ENCODE results near the gene TOGARAM1. TPM values are rescaled to one million over a fixed set of nuclear protein-coding genes. Genes with fewer than 3 reads are reported as not detected.

TOGARAM1 gene
- total RNA-seq, 1 donor from 2014 or later: 42.3 TPM

- Histone ChIP-seq H3K4me3 (ENCODE audit: low read length in 3 of 3) (peak overlapping the region; percentile 73 to 96 (median 83)), H3K36me3 (ENCODE audit: control insufficient read depth in 3 of 3, insufficient read depth in 3 of 3, low read length in 3 of 3) (peaks cover 0 to 2% (median 0%) of the 10 kb centered on the region in 3 donors), H3K27ac (ENCODE audit: low read depth, low read length) (peak overlapping the region; percentile 77), H3K9ac (ENCODE audit: low read depth in 1 of 3, low read length in 3 of 3) (peak overlapping the region; percentile 68 to 96 (median 89)), H3K27me3 (ENCODE audit: control insufficient read depth in 3 of 3, insufficient read depth in 3 of 3, low read length in 3 of 3) (no peaks in the 10 kb centered on the region), H3K9me3 (ENCODE audit: control insufficient read depth in 3 of 3, low read length in 3 of 3) (no peaks in the 10 kb centered on the region), H3K4me1 (ENCODE audit: control insufficient read depth in 3 of 3, insufficient read depth in 3 of 3, low read length in 3 of 3) (peaks cover 20 to 31% (median 26%) of the 10 kb centered on the region in 3 donors)
Observed at GRCh38 chr14:44962334-44963043, 499 bp downstream of the TOGARAM1 start.

GRCh38 chr14:44963044-44963528, 1.1 kb downstream of the TOGARAM1 start:
- peak overlapping the region; percentile 73 to 96 (median 83) for H3K4me3 ChIP-seq (ENCODE audit: low read length in 3 of 3)
- H3K9me3 ChIP-seq (ENCODE audit: control insufficient read depth in 3 of 3, low read length in 3 of 3): no peaks in the 10 kb centered on the region
- peak overlapping the region; percentile 68 to 96 (median 89) for H3K9ac ChIP-seq (ENCODE audit: low read depth in 1 of 3, low read length in 3 of 3)
- peaks cover 0 to 2% (median 0%) of the 10 kb centered on the region in 3 donors for H3K36me3 ChIP-seq (ENCODE audit: control insufficient read depth in 3 of 3, insufficient read depth in 3 of 3, low read length in 3 of 3)
- no peaks in the 10 kb centered on the region for H3K27me3 ChIP-seq (ENCODE audit: control insufficient read depth in 3 of 3, insufficient read depth in 3 of 3, low read length in 3 of 3)
- H3K27ac ChIP-seq (ENCODE audit: low read depth, low read length): peak overlapping the region; percentile 77
- peaks cover 23 to 32% (median 26%) of the 10 kb centered on the region in 3 donors for H3K4me1 ChIP-seq (ENCODE audit: control insufficient read depth in 3 of 3, insufficient read depth in 3 of 3, low read length in 3 of 3)

GRCh38 chr14:44963775-44964380, 1.9 kb downstream of the TOGARAM1 start:
- peak overlapping the region; percentile 73 to 96 (median 83) for H3K4me3 ChIP-seq (ENCODE audit: low read length in 3 of 3)
- peaks cover 0 to 3% (median 2%) of the 10 kb centered on the region in 3 donors for H3K36me3 ChIP-seq (ENCODE audit: control insufficient read depth in 3 of 3, insufficient read depth in 3 of 3, low read length in 3 of 3)
- H3K9me3 ChIP-seq (ENCODE audit: control insufficient read depth in 3 of 3, low read length in 3 of 3): no peaks in the 10 kb centered on the region
- peaks cover 23 to 36% (median 26%) of the 10 kb centered on the region in 3 donors for H3K4me1 ChIP-seq (ENCODE audit: control insufficient read depth in 3 of 3, insufficient read depth in 3 of 3, low read length in 3 of 3)
- peak overlapping the region; percentile 11 for H3K27ac ChIP-seq (ENCODE audit: low read depth, low read length)
- no peaks in the 10 kb centered on the region for H3K27me3 ChIP-seq (ENCODE audit: control insufficient read depth in 3 of 3, insufficient read depth in 3 of 3, low read length in 3 of 3)
- H3K9ac ChIP-seq (ENCODE audit: low read depth in 1 of 3, low read length in 3 of 3): peak overlapping the region; percentile 68 to 96 (median 89)

- peak overlapping the region; percentile 33 to 55 (median 37) for H3K4me3 ChIP-seq (ENCODE audit: low read length in 3 of 3)
Observed at GRCh38 chr14:44966601-44967336, 4.8 kb downstream of the TOGARAM1 start.

GRCh38 chr14:44968714-44969113, 6.7 kb downstream of the TOGARAM1 start:
- Histone ChIP-seq H3K4me3 (ENCODE audit: low read length in 3 of 3) (peak overlapping the region in 1 of 3 donors; percentile 26), H3K9me3 (ENCODE audit: control insufficient read depth in 3 of 3, low read length in 3 of 3) (no peaks in the 10 kb centered on the region), H3K27me3 (ENCODE audit: control insufficient read depth in 3 of 3, insufficient read depth in 3 of 3, low read length in 3 of 3) (no peaks in the 10 kb centered on the region), H3K9ac (ENCODE audit: low read depth in 1 of 3, low read length in 3 of 3) (no peak overlapping the region), H3K4me1 (ENCODE audit: control insufficient read depth in 3 of 3, insufficient read depth in 3 of 3, low read length in 3 of 3) (peaks cover 11 to 19% (median 15%) of the 10 kb centered on the region in 3 donors), H3K27ac (ENCODE audit: low read depth, low read length) (no peak overlapping the region), H3K36me3 (ENCODE audit: control insufficient read depth in 3 of 3, insufficient read depth in 3 of 3, low read length in 3 of 3) (peaks cover 0 to 3% (median 0%) of the 10 kb centered on the region in 3 donors)

More at GRCh38 chr14:44966601-44967336, 4.8 kb downstream of the TOGARAM1 start:
- H3K9ac ChIP-seq (ENCODE audit: low read depth in 1 of 3, low read length in 3 of 3): peak overlapping the region in 1 of 3 donors; percentile 24
- no peaks in the 10 kb centered on the region for H3K9me3 ChIP-seq (ENCODE audit: control insufficient read depth in 3 of 3, low read length in 3 of 3)
- H3K4me1 ChIP-seq (ENCODE audit: control insufficient read depth in 3 of 3, insufficient read depth in 3 of 3, low read length in 3 of 3): peaks cover 20 to 29% (median 23%) of the 10 kb centered on the region in 3 donors
- H3K27me3 ChIP-seq (ENCODE audit: control insufficient read depth in 3 of 3, insufficient read depth in 3 of 3, low read length in 3 of 3): no peaks in the 10 kb centered on the region
- H3K36me3 ChIP-seq (ENCODE audit: control insufficient read depth in 3 of 3, insufficient read depth in 3 of 3, low read length in 3 of 3): peaks cover 0 to 3% (median 0%) of the 10 kb centered on the region in 3 donors
- H3K27ac ChIP-seq (ENCODE audit: low read depth, low read length): no peak overlapping the region

- Histone ChIP-seq H3K36me3 (ENCODE audit: control insufficient read depth in 3 of 3, insufficient read depth in 3 of 3, low read length in 3 of 3) (peaks cover 0 to 3% (median 0%) of the 10 kb centered on the region in 3 donors), H3K27me3 (ENCODE audit: control insufficient read depth in 3 of 3, insufficient read depth in 3 of 3, low read length in 3 of 3) (no peaks in the 10 kb centered on the region), H3K27ac (ENCODE audit: low read depth, low read length) (no peak overlapping the region), H3K9ac (ENCODE audit: low read depth in 1 of 3, low read length in 3 of 3) (no peak overlapping the region), H3K9me3 (ENCODE audit: control insufficient read depth in 3 of 3, low read length in 3 of 3) (no peaks in the 10 kb centered on the region), H3K4me1 (ENCODE audit: control insufficient read depth in 3 of 3, insufficient read depth in 3 of 3, low read length in 3 of 3) (peaks cover 4 to 9% (median 7%) of the 10 kb centered on the region in 3 donors), H3K4me3 (ENCODE audit: low read length in 3 of 3) (no peak overlapping the region)
Observed at GRCh38 chr14:44970907-44971306, 8.9 kb downstream of the TOGARAM1 start.

- peaks cover 4 to 9% (median 7%) of the 10 kb centered on the region in 3 donors for H3K4me1 ChIP-seq (ENCODE audit: control insufficient read depth in 3 of 3, insufficient read depth in 3 of 3, low read length in 3 of 3)
- no peaks in the 10 kb centered on the region for H3K9me3 ChIP-seq (ENCODE audit: control insufficient read depth in 3 of 3, low read length in 3 of 3)
- H3K4me3 ChIP-seq (ENCODE audit: low read length in 3 of 3): no peak overlapping the region
- H3K27ac ChIP-seq (ENCODE audit: low read depth, low read length): no peak overlapping the region
- H3K9ac ChIP-seq (ENCODE audit: low read depth in 1 of 3, low read length in 3 of 3): no peak overlapping the region
- peaks cover 0 to 3% (median 0%) of the 10 kb centered on the region in 3 donors for H3K36me3 ChIP-seq (ENCODE audit: control insufficient read depth in 3 of 3, insufficient read depth in 3 of 3, low read length in 3 of 3)
- no peaks in the 10 kb centered on the region for H3K27me3 ChIP-seq (ENCODE audit: control insufficient read depth in 3 of 3, insufficient read depth in 3 of 3, low read length in 3 of 3)
Observed at GRCh38 chr14:44971459-44971858, 9.5 kb downstream of the TOGARAM1 start.

- no peak overlapping the region for H3K4me3 ChIP-seq (ENCODE audit: low read length in 3 of 3)
- H3K9me3 ChIP-seq (ENCODE audit: control insufficient read depth in 3 of 3, low read length in 3 of 3): no peaks in the 10 kb centered on the region
- peak overlapping the region; percentile 5 for H3K27ac ChIP-seq (ENCODE audit: low read depth, low read length)
- peaks cover 5 to 13% (median 7%) of the 10 kb centered on the region in 3 donors for H3K4me1 ChIP-seq (ENCODE audit: control insufficient read depth in 3 of 3, insufficient read depth in 3 of 3, low read length in 3 of 3)
- H3K27me3 ChIP-seq (ENCODE audit: control insufficient read depth in 3 of 3, insufficient read depth in 3 of 3, low read length in 3 of 3): no peaks in the 10 kb centered on the region
- no peak overlapping the region for H3K9ac ChIP-seq (ENCODE audit: low read depth in 1 of 3, low read length in 3 of 3)
- H3K36me3 ChIP-seq (ENCODE audit: control insufficient read depth in 3 of 3, insufficient read depth in 3 of 3, low read length in 3 of 3): no peaks in the 10 kb centered on the region
Observed at GRCh38 chr14:44979273-44979672, 17.3 kb downstream of the TOGARAM1 start.

- Histone ChIP-seq H3K36me3 (ENCODE audit: control insufficient read depth in 3 of 3, insufficient read depth in 3 of 3, low read length in 3 of 3) (no peaks in the 10 kb centered on the region), H3K9me3 (ENCODE audit: control insufficient read depth in 3 of 3, low read length in 3 of 3) (no peaks in the 10 kb centered on the region), H3K4me1 (ENCODE audit: control insufficient read depth in 3 of 3, insufficient read depth in 3 of 3, low read length in 3 of 3) (peaks cover 5 to 13% (median 7%) of the 10 kb centered on the region in 3 donors), H3K27ac (ENCODE audit: low read depth, low read length) (peak overlapping the region; percentile 5), H3K9ac (ENCODE audit: low read depth in 1 of 3, low read length in 3 of 3) (no peak overlapping the region), H3K27me3 (ENCODE audit: control insufficient read depth in 3 of 3, insufficient read depth in 3 of 3, low read length in 3 of 3) (no peaks in the 10 kb centered on the region), H3K4me3 (ENCODE audit: low read length in 3 of 3) (no peak overlapping the region)
Observed at GRCh38 chr14:44979740-44980356, 17.9 kb downstream of the TOGARAM1 start.
